Superior temporal gyrus (tissue), 1 donor: ENCODE measurements around the gene ITGA1.

Source experiments
- DNase-seq: peaks from one replicate; pipeline ENCODE4 v3.0.0-alpha.2; 2016; ENCODE audit errors: extremely low spot score

Gene ITGA1

DNA sequence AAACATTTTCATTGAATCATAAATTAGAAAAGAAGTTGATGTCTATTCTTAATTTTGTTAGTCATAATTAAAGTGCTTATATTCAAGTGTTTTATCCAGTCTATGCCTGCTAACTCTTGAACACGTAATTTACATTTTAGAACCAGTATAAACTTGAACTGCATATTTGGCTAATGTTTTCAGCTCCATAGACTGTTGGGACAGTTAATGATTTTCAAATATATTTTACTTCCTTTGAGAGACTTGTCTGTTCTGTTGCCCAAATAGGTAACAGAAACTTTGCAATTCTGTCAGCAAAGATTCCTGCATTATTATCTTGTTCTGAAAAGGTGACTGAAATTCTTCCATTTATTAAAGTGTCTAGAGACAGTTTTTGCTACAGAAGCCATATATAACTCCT lies 209.3 kb downstream of the ITGA1 start:
- DNase-seq, result no peak

DNA sequence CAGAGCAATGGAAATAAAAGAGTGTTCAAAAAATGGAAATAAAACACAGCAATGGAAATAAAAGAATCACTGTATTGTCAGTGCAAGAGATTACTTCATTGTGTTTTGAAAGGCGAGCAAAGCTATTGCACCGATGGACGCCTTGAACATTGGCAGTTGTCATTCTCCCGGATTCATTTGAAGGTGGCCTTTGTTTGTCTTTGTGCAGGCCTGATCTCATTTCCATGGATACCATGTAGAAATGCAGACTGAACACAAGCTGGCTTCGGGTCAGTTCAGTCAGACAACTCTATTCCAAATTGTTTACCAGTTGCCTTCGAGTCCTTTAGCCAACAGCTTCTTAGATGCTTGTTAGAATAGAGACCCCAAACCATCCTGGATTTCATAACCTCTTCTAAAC lies 209.7 kb downstream of the ITGA1 start:
- peak; percentile 97 for DNase-seq

DNA sequence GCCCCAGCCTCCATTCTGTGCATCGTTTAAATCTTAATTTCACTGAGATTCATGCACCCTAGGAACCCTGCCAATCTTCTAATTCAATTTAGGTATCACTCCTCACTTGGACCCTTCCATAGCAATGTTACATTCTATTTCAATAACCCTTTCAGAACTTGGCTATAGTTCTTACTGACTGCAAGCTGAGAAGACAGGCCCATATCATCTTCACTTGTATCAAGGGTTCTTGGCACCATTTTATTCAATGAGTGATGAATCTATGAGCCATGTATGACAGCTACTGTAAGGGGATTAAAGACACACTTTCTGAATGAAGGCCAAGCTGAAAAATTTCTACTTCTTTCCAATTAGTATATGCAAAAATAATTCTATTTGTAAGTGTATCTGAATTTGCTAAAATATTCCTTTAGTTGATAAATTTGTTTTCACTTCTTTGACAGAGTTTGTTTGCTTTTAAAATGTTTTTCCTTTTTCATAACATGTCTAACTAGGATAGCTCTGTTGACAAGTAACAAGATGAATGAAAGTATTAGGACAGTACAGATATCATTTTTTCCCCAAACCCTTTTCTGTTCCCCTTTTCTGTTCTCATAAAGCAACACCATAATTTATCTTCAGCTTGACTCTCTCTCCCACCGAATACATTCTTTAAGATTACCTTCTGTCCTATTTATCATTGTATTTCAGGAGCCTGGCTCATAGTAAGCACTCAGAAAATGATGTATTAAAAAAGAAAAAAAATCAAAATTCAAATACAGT lies 211.0 kb downstream of the ITGA1 start:
- peak; percentile 53 for DNase-seq

DNA sequence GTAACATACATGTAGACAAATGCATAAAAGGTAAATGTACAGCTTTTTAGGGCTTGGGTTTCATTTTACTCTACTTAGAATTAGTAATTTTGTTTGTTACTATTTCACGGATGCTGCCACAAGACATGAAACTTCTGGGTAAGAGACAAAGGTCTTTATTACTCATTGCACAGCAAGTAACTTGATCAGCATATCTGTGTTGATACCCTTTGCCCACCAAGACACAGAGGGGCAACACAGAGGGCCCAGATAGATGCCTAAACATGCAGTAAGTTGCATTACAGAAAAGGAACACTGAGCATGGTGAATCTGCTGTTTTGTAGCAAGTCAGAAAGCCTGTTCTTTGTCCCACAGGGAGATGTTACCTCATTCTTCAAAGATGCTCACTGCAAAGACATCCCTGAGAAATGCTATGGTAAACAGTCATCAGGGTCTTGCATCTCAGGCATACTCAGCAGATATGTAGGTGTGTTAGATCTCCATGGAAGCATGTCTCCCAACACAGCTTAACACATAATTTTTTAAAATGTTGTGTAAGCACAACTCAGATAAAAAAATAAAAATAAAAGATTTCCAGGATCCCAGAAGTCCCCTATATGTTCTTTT lies 211.7 kb downstream of the ITGA1 start:
- DNase-seq, result peak; percentile 63

DNA sequence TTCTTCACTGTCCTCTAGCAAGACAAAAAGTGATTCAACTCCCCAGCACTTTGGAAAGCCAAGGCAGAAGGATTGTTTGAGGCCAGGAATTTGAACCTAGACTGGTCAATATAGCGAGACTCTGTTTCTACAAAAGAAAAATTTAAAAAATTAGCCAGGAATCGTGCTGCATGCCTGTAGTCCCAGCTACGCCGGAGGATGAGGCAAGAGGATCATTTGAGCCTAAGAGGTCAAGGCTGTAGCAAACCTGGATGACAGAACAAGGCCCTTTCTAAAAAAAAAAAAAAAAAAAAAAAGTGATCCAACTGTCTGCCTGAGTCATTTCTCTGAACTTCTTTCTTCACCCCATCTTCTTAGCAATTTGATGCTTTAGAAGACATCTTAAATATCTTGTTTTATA lies 213.8 kb downstream of the ITGA1 start:
- DNase-seq, result no peak

DNA sequence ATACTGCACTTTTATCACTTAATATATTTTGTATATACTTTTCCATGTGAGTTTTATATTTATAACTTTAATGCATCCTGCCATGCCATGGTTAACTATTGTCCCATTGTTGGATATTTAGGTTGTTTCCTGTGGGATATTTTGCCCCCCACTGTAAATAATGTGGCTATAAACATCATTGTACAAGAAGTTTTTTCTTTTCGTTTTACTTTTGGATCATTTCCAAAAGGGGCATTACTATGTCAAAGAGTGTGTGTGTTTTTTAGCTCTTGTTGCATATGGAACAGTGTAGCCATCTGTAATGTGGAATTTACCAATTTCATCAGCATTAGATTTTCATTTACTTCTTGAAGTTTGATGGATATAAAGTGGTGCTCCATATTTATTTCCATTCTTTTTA lies 214.8 kb downstream of the ITGA1 start:
- no peak for DNase-seq

DNA sequence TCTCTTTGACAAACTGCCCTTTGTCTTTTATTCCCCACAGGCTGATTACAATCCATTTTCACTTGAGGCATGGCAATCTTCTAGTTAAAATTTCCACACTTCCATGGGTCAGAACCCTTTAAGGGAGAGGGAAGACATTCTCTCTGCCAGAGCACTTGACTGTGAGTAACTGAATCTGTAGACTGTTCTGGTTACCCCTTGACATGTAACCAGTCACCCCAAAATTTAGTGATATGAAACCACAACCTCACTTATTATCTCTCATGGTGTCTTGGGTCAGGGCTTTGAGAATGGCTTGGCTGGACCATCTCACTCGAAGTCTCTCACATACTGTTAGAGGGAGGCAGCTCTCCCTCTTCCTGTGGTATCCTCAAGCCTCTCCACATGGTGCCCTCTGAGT lies 215.4 kb downstream of the ITGA1 start:
- DNase-seq, result no peak

DNA sequence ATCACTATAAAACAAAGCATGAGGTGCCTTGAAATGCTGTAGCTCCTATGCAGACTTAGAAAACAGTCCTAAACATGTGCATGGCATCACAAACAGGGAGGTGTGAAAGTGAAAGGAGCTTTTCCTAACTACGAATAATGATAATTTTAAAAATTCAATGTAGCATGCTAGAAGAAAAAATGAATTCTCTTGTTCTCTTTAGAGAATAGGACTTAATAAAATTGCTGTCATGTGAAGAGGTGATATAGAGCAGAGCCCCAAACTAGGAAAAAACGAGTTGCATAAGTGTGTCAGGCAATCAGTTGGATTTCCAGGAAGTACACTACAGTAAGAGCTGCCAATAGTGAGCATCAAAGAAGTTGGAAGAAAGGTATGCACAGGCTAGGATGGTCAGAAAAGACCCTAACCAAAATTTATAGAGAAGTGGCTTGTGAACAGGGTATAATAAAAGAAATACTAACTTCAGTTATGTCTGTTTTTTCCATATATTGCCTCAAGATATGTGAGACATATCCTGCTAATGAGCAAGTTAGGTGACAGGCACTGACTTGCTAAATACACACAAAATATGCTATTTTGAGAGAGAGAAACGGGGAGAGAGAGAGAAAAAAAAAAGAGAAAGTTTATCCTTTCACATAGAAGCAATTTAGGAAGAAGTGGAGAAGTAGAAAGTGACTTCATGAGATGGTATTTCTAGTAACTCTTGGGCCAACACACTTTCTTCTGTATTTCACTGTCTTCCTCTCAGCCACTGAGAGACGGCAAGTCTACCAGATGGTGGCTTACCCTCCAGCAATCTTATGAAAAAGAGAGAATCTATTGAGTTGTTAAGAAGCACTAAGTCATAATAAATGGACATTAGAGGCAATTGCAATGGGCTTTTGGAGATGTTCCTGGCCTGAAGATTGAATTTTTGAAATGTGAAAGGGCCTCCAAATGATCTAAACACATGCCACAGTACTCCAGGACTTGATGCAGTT lies 219.5 kb downstream of the ITGA1 start:
- DNase-seq, result no peak

DNA sequence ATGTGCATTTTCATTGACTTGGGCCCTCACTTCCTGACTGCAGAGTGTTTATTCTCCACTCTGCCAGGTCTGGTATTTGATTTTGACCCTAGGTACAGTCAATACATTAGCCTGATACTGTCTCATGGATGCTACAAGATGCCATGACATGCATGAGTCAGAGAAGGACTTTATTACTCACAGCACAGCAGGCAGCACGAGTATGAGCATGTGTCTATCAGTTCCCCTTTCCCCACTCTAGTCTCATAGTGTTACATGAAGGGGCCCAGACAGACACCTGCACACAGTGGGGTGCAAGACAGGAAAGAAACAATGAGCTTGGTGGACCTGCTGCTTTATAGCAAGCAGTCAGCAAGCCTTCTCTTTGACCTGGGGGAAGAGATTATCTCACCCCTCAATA lies 221.0 kb downstream of the ITGA1 start:
- DNase-seq, result no peak
